ENCODE measurements around the gene CHAT.

DNA sequence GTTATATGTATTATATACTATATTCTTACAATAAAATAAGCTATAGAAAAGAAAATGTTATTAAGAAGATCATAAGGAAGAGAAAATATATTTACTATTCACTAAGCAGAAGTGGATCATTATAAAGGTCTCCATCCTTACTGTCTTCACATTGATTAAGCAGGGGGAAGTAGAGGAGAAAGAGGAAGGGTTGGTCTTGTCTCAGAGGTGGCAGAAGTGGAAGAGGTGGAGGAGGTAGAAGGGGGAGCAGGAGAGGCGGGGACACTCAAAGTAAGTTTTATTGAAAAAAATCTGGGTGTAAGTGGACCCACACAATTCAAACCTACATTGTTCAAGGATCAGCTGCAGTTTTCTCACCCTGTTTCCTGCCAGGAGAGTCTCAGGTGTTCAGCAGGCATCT lies 46.0 kb upstream of the CHAT start:
- TF ChIP-seq, protein P1, sequence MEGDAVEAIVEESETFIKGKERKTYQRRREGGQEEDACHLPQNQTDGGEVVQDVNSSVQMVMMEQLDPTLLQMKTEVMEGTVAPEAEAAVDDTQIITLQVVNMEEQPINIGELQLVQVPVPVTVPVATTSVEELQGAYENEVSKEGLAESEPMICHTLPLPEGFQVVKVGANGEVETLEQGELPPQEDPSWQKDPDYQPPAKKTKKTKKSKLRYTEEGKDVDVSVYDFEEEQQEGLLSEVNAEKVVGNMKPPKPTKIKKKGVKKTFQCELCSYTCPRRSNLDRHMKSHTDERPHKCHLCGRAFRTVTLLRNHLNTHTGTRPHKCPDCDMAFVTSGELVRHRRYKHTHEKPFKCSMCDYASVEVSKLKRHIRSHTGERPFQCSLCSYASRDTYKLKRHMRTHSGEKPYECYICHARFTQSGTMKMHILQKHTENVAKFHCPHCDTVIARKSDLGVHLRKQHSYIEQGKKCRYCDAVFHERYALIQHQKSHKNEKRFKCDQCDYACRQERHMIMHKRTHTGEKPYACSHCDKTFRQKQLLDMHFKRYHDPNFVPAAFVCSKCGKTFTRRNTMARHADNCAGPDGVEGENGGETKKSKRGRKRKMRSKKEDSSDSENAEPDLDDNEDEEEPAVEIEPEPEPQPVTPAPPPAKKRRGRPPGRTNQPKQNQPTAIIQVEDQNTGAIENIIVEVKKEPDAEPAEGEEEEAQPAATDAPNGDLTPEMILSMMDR (IDR thresholded peaks at IDR 0.05): no peak
- TF ChIP-seq POLR2AphosphoS5 (IDR thresholded peaks at IDR 0.05; ENCODE audit: low read depth, low read length): no peak
- TF ChIP-seq, protein P2, sequence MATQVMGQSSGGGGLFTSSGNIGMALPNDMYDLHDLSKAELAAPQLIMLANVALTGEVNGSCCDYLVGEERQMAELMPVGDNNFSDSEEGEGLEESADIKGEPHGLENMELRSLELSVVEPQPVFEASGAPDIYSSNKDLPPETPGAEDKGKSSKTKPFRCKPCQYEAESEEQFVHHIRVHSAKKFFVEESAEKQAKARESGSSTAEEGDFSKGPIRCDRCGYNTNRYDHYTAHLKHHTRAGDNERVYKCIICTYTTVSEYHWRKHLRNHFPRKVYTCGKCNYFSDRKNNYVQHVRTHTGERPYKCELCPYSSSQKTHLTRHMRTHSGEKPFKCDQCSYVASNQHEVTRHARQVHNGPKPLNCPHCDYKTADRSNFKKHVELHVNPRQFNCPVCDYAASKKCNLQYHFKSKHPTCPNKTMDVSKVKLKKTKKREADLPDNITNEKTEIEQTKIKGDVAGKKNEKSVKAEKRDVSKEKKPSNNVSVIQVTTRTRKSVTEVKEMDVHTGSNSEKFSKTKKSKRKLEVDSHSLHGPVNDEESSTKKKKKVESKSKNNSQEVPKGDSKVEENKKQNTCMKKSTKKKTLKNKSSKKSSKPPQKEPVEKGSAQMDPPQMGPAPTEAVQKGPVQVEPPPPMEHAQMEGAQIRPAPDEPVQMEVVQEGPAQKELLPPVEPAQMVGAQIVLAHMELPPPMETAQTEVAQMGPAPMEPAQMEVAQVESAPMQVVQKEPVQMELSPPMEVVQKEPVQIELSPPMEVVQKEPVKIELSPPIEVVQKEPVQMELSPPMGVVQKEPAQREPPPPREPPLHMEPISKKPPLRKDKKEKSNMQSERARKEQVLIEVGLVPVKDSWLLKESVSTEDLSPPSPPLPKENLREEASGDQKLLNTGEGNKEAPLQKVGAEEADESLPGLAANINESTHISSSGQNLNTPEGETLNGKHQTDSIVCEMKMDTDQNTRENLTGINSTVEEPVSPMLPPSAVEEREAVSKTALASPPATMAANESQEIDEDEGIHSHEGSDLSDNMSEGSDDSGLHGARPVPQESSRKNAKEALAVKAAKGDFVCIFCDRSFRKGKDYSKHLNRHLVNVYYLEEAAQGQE (IDR thresholded peaks at IDR 0.05; ENCODE audit: insufficient read depth in 1 of 2, low read depth in 2 of 2, low read length in 1 of 2): no peak
- no peak for TF ChIP-seq SIN3A (IDR thresholded peaks at IDR 0.05; ENCODE audit: borderline replicate concordance, insufficient read depth, low read depth, low read length)
- no peak for TF ChIP-seq TCF7L2 (IDR thresholded peaks at IDR 0.05; ENCODE audit: low read depth, low read length)

All from Panc1 (cell line).